ENCODE measurements around the gene GALP.
"Not testable (repeated sequence)": the region's sequence is repeated elsewhere in the genome, so short reads cannot be mapped to it uniquely, and the experiment has no call there.

The GALP gene

DNA sequence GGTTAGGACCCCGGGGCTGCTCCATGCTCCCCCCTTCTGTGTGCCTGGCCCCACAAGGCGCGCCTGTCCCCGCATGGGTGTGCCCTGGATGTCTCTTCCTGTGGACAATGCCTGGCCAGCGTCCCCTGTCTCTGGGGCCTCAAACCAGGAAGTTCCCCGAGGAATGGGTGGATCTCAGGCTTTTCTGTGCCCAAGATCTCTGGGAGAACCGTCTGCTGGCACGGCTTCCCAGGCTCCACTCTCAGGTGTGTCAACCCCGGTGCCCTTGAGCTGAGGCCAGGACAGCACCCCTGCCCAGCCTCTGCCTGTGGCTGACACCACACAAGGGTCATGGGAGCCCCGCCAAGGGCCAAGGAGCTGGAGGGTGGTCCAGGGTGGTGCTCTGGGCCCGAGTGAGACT lies 19.0 kb upstream of the GALP start:
- Mint-ChIP-seq H3K27ac (no peak overlapping the region), H3K4me1 (ENCODE audit: low read depth) (peaks cover 1% of the 10 kb centered on the region), H3K27me3 (no peaks in the 10 kb centered on the region), H3K36me3 (ENCODE audit: low read depth) (peaks cover 59% of the 10 kb centered on the region), H3K9me3 (no peaks in the 10 kb centered on the region), H3K4me3 (no peak overlapping the region)
- intact Hi-C loops (cut with micrococcal nuclease), result no loop called here

DNA sequence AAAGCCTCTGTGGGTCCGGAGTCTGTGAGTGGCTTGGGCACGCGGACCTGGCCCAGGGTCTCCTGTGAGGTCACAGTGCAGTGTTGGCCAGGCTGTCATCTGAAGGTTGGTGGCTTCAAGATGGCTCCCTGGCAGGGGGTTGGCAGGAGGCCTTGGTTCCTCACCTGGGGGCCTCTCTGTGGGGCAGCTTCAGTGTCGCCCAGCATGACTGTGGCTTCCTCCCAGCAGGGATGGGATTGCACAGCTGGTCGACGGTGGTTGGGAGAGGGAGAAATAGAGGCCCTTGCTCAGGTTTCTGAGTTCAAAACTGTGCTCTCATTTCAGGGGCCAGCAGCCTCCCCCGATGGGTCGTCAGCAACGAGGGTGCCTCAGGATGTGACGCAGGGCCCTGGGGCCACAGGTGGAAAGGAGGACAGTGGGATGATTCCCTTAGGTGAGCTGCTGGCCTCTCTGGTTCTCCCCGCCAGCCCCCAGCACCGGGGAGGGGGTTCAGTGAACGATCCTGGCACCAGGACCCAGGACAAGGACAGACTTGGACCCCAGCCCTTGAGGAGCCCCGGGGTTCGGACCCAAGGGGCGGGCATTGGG lies 17.5 kb upstream of the GALP start:
- H3K9me3 Mint-ChIP-seq, result no peaks in the 10 kb centered on the region
- no peaks in the 10 kb centered on the region for H3K27me3 Mint-ChIP-seq
- no peak overlapping the region for H3K27ac Mint-ChIP-seq
- peaks cover 59% of the 10 kb centered on the region for H3K36me3 Mint-ChIP-seq (ENCODE audit: low read depth)
- peaks cover 9% of the 10 kb centered on the region for H3K4me1 Mint-ChIP-seq (ENCODE audit: low read depth)
- no peak overlapping the region for H3K4me3 Mint-ChIP-seq
- intact Hi-C loops (cut with micrococcal nuclease), result no loop called here

DNA sequence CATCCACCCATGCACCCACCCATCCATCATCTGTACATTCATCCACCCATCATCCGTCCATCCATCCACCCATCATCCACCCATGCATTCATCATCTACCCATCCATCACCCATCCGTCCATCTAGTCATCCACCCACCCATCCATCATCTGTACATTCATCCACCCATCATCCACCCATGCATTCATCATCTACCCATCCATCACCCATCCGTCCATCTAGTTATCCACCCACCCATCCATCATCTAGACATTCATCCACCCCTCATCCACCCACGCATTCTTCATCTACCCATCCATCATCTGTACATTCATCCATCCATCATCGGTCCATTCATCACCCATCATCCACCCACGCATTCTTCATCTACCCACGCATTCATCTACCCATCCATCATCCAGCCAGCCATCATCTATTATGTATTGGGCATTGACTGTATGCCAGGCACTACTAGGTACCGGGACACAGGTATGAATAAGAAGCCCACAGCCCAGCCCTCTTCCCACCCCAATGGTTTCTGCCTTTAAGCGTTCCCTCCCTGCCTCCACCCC lies 16.7 kb upstream of the GALP start:
- intact Hi-C loops (cut with micrococcal nuclease), result no loop called here
- H3K9me3 Mint-ChIP-seq, result no peaks in the 10 kb centered on the region
- peaks cover 9% of the 10 kb centered on the region for H3K4me1 Mint-ChIP-seq (ENCODE audit: low read depth)
- H3K27me3 Mint-ChIP-seq, result no peaks in the 10 kb centered on the region
- H3K36me3 Mint-ChIP-seq (ENCODE audit: low read depth), result peaks cover 59% of the 10 kb centered on the region
- no peak overlapping the region for H3K4me3 Mint-ChIP-seq
- no peak overlapping the region for H3K27ac Mint-ChIP-seq

DNA sequence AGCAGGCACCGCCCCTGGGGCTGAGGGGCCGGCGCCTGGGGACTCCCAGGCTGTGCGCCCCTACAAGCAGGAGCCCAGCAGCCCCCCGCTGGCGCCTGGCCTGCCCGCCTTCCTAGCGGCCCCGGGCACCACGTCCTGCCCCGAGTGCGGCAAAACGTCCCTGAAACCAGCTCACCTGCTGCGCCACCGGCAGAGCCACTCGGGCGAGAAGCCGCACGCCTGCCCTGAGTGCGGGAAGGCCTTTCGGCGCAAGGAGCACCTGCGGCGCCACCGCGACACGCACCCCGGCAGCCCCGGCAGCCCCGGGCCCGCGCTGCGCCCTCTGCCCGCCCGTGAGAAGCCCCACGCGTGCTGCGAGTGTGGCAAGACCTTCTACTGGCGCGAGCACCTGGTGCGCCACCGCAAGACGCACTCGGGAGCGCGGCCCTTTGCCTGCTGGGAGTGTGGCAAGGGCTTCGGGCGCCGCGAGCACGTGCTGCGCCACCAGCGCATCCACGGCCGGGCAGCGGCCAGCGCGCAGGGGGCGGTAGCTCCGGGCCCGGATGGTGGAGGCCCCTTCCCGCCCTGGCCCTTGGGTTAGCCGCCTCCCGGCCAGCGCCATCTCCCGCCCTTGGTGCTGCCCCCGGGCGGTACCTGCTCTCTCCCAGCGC lies 16.1 kb upstream of the GALP start:
- Mint-ChIP-seq H3K9me3 (no peaks in the 10 kb centered on the region), H3K36me3 (ENCODE audit: low read depth) (peaks cover 57% of the 10 kb centered on the region), H3K4me1 (ENCODE audit: low read depth) (peaks cover 9% of the 10 kb centered on the region), H3K4me3 (no peak overlapping the region), H3K27me3 (no peaks in the 10 kb centered on the region), H3K27ac (no peak overlapping the region)
- intact Hi-C loops (cut with micrococcal nuclease), result no loop called here

DNA sequence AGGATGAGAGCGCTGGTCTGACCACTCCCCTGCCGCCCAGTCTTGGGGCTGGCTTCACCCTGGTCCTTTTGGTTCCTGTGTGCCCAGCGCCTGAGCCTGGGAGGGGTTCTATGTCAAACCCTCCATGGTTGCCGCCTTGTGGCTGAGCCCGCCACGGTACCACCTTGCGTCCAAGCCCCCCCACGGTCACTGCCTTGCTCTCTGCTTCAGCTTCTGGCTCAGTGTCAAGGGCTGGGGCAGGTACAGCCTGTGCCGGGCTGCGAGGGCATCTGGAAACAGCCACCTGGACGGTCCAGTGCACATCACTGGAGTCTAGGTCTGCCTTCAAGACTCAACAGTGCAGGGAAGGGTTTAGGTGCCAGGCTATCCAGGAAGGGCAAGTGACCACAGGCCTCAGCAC lies 14.3 kb upstream of the GALP start:
- intact Hi-C loops (cut with micrococcal nuclease), result no loop called here
- Mint-ChIP-seq H3K9me3 (no peaks in the 10 kb centered on the region), H3K4me1 (ENCODE audit: low read depth) (peaks cover 9% of the 10 kb centered on the region), H3K27me3 (no peaks in the 10 kb centered on the region), H3K4me3 (no peak overlapping the region), H3K36me3 (ENCODE audit: low read depth) (peaks cover 40% of the 10 kb centered on the region), H3K27ac (no peak overlapping the region)

DNA sequence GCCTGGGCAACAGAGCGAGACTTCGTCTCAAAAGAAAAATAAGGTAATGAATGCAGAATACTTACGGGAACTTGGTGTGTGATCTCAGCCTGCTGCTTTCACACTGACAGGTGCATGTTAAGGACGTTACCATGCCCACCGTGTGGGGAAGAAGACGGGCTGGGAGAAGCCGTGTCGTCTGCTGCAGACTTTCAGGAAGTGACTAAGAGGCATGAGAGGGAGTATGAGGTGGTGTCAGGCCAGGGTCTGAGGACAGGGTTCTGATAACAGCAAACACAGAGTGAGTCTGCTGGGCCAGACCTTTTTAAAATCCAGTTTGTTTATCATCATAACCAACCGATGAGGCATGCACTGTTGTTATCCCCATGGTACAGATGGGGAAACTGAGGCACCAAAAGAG lies 13.6 kb upstream of the GALP start:
- Mint-ChIP-seq H3K36me3 (ENCODE audit: low read depth) (peaks cover 33% of the 10 kb centered on the region), H3K4me1 (ENCODE audit: low read depth) (peaks cover 9% of the 10 kb centered on the region), H3K9me3 (no peaks in the 10 kb centered on the region), H3K27ac (no peak overlapping the region), H3K4me3 (no peak overlapping the region), H3K27me3 (no peaks in the 10 kb centered on the region)
- intact Hi-C loops (cut with micrococcal nuclease), result no loop called here

DNA sequence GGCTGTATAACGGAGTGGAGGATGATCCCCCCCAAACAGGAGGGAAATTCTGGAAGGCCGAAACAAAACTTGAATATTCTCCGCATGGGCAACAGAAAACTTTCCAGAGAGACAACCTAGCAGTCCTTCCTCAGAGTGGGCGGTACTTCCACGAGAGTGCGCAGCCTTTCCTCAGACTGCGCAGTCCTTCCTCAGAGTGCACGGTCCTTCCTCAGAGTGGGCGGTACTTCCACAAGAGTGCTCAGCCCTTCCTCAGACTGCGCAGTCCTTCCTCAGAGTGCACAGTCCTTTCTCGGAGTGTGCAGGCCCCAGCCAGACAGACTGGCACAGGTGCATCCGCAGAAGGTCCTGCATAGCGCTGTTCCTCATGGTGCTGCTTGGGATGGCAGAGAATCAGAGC lies 12.7 kb upstream of the GALP start:
- Mint-ChIP-seq H3K4me1 (ENCODE audit: low read depth) (peaks cover 9% of the 10 kb centered on the region), H3K27ac (no peak overlapping the region), H3K27me3 (no peaks in the 10 kb centered on the region), H3K9me3 (no peaks in the 10 kb centered on the region), H3K4me3 (no peak overlapping the region), H3K36me3 (ENCODE audit: low read depth) (peaks cover 30% of the 10 kb centered on the region)
- intact Hi-C loops (cut with micrococcal nuclease), result no loop called here

DNA sequence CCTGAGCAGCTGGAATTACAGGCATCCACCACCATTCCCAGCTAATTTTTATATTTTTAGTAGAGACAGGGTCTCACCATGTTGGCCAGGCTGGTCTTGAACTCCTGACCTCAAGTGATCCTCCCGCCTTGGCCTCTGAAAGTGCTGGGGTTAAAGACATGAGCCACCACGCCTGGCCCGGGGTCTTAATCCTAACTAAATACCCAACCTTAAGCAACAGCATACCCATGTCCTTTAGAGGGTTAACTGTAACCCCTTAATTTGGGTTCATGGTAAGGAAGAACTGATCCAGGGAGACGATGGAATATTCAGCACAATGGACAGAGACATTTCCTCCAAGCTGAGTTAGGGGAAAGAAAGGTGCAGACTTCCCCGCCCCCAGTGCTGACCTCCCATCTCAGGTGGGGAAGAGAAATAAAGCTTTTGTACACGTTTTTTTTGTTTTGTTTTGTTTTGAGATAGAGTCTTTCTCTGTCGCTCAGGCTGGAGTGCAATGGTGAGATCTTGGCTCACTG lies 8.7 kb upstream of the GALP start:
- Mint-ChIP-seq H3K27me3 (peaks cover 4% of the 10 kb centered on the region), H3K4me3 (no peak overlapping the region), H3K27ac (no peak overlapping the region), H3K36me3 (ENCODE audit: low read depth) (no peaks in the 10 kb centered on the region), H3K4me1 (ENCODE audit: low read depth) (peaks cover 8% of the 10 kb centered on the region), H3K9me3 (no peaks in the 10 kb centered on the region)
- intact Hi-C loops (cut with micrococcal nuclease), result no loop called here

DNA sequence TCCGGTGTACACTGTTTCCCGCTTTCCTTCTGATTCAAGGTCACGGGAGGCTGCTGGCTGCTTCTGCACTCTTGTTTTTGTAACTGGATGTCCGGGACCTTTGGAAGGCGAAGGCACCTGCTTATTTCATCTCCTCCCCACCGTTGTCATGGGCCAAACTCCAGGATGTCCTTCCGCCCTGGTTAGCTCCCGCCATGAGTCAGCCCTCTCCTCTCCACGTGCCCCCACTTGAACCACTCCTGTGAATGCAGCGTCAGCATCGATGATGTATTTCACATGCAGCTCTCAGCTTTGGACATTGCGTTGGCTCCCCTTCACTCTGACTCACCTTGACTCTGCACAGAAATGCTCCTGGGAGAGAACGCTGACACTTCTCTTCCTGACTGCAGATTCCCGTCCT lies 5.5 kb upstream of the GALP start:
- no peaks in the 10 kb centered on the region for H3K36me3 Mint-ChIP-seq (ENCODE audit: low read depth)
- H3K9me3 Mint-ChIP-seq, result no peaks in the 10 kb centered on the region
- peaks cover 9% of the 10 kb centered on the region for H3K27me3 Mint-ChIP-seq
- intact Hi-C loops (cut with micrococcal nuclease), result no loop called here
- no peak overlapping the region for H3K4me3 Mint-ChIP-seq
- H3K27ac Mint-ChIP-seq, result no peak overlapping the region
- peaks cover 4% of the 10 kb centered on the region for H3K4me1 Mint-ChIP-seq (ENCODE audit: low read depth)

DNA sequence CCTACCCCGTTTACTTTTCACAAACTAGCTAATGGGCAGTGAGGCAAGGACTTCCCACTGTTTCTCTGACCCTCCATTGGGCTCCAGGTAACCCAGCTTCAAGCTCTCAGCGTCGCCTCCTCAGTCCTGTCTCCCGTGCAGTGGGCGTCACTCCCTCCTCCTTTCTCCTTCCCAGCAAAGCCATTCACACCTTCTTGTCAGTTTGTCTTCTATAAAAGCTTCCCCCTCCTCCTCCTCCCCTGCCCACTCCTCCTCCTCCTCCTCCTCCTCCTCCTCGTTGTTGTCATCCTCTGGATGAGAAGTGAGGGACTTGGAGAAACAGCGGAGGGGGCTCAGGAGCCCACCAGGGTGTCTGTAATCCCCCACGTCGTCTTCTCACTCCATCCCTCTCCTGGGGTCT lies 1.7 kb upstream of the GALP start:
- Mint-ChIP-seq H3K4me3 (no peak overlapping the region), H3K36me3 (ENCODE audit: low read depth) (no peaks in the 10 kb centered on the region), H3K27ac (no peak overlapping the region), H3K27me3 (peaks cover 10% of the 10 kb centered on the region), H3K9me3 (no peaks in the 10 kb centered on the region), H3K4me1 (ENCODE audit: low read depth) (peaks cover 4% of the 10 kb centered on the region)
- intact Hi-C loops (cut with micrococcal nuclease), result no loop called here

DNA sequence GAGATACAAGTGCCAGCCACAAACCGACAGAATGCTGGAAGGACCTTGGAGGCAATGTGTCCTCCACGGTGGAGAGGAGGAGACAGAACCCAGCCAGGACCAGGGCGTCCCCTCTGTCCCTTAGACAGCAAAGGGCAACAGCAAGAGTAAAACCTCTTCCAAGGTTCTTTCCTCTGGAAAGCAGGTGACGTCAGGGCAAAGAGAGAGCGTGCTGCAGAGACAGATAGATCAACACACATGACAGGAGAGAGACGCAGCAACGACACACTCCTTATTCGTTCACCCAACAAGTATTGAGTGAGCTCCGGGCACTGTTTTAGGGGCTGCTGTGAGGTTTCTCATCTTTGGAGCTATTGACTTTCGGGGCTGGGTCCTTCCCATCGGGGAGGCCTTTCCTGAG lies 1.3 kb upstream of the GALP start:
- no peaks in the 10 kb centered on the region for H3K9me3 Mint-ChIP-seq
- peaks cover 10% of the 10 kb centered on the region for H3K27me3 Mint-ChIP-seq
- peaks cover 4% of the 10 kb centered on the region for H3K4me1 Mint-ChIP-seq (ENCODE audit: low read depth)
- H3K27ac Mint-ChIP-seq, result no peak overlapping the region
- no peak overlapping the region for H3K4me3 Mint-ChIP-seq
- no peaks in the 10 kb centered on the region for H3K36me3 Mint-ChIP-seq (ENCODE audit: low read depth)
- intact Hi-C loops (cut with micrococcal nuclease), result no loop called here

DNA sequence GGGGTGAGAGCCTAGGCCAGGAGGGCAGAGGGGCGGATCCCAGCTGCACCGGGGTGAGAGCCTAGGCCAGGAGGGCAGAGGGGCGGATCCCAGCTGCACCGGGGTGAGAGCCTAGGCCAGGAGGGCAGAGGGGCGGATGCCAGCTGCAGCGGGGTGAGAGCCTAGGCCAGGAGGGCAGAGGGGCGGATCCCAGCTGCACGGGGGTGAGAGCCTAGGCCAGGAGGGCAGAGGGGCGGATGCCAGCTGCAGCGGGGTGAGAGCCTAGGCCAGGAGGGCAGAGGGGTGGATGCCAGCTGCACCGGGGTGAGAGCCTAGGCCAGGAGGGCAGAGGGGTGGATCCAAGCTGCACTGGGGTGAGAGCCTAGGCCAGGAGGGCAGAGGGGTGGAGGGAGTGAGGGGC lies 502 bp downstream of the GALP start:
- H3K36me3 Mint-ChIP-seq (ENCODE audit: low read depth); intact Hi-C loops (cut with micrococcal nuclease); H3K4me1 Mint-ChIP-seq (ENCODE audit: low read depth); H3K4me3 Mint-ChIP-seq; H3K9me3 Mint-ChIP-seq; H3K27ac Mint-ChIP-seq; H3K27me3 Mint-ChIP-seq: not testable (repeated sequence)

DNA sequence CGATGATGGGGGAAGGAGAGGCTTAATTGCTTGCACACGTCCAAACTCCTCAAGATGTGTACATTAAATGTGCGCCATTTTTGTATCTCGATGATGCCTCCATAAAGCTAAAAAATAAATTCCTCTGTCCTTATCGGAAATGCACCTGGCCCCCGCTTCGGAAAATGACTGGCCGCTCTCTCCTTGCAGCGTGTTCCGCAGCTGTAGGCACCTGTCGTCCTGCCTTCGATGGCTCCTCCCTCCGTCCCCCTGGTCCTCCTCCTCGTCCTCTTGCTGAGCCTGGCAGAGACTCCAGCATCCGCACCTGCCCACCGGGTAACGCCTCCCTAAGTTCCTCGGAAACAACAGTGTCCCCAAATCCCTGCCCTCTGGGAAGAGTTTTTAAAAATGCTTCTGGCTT lies 1.1 kb downstream of the GALP start:
- H3K4me1 Mint-ChIP-seq (ENCODE audit: low read depth), result peaks cover under 1% of the 10 kb centered on the region
- peaks cover 6% of the 10 kb centered on the region for H3K27me3 Mint-ChIP-seq
- H3K36me3 Mint-ChIP-seq (ENCODE audit: low read depth), result no peaks in the 10 kb centered on the region
- H3K27ac Mint-ChIP-seq, result no peak overlapping the region
- H3K9me3 Mint-ChIP-seq, result no peaks in the 10 kb centered on the region
- intact Hi-C loops (cut with micrococcal nuclease), result no loop called here
- H3K4me3 Mint-ChIP-seq, result no peak overlapping the region

DNA sequence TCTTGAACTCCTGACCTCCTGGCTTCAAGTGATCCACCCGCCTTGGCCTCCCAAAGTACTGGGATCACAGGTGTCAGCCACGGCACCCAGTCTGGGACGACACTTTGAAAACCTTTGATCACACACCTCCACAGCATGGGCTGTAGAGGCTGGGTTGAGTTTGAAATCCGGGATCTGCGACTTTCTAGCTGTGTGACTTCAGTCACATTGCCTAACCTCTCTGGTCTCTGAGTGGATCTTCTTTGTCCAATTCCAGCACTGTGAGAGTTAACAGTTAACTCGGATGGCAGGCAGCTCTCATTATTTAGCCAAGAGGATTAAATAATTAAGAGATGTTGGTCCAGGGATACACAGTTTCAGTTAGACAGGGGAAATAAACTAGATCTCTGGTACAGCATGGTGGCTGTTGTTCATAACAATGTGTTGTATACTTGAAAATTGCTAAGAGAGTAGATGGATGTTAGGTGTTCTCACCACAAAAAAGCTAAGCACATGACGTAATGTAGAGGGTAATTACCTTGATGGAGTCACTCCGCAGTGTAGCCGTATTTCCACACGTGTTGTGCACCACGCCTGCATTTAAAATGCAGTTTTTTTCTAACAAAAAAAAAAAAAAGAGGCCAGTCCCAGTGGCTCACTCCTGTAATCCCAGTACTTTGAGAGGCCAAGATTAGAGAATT lies 1.9 kb downstream of the GALP start:
- Mint-ChIP-seq H3K9me3 (no peaks in the 10 kb centered on the region), H3K27ac (no peak overlapping the region), H3K4me1 (ENCODE audit: low read depth) (no peaks in the 10 kb centered on the region), H3K36me3 (ENCODE audit: low read depth) (no peaks in the 10 kb centered on the region), H3K27me3 (peaks cover 6% of the 10 kb centered on the region), H3K4me3 (no peak overlapping the region)
- intact Hi-C loops (cut with micrococcal nuclease), result no loop called here
